GM12878 (cell line): ENCODE results near the gene CR2. TPM values are rescaled to one million over a fixed set of nuclear protein-coding genes. Genes with fewer than 3 reads are reported as not detected.

ENCODE experiments used
- ASH2L ChIP-seq: fragments of 300-600, 200-600 bp; sonication (generic); IDR thresholded peaks from 2 replicates; pipeline ENCODE4 v1.6.1; 2017; ENCODE audit warnings: low read depth, mild to moderate bottlenecking, borderline replicate concordance
- BCL3 ChIP-seq: IDR thresholded peaks from 2 replicates; pipeline ENCODE4 v1.6.1; 2011; ENCODE audit warnings: borderline replicate concordance, low read depth, mild to moderate bottlenecking, moderate library complexity, low read length; ENCODE audit not compliant: insufficient read depth, poor library complexity, severe bottlenecking
- CBFB ChIP-seq: IDR thresholded peaks from 2 replicates; pipeline ENCODE4 v1.6.1; 2016; ENCODE audit warnings: antibody characterized with exemption, low read depth
- CREM ChIP-seq: IDR thresholded peaks from 2 replicates; pipeline ENCODE4 v1.6.1; 2014; ENCODE audit warnings: antibody characterized with exemption, low read depth
- CTCF ChIP-seq, 3 experiments: IDR thresholded peaks in 2 of 3; conservative IDR thresholded peaks in 1 of 3; 2 replicates each; pipeline ENCODE4 v1.5.1; 2011; ENCODE audit warnings: low read depth in 3 of 3, low read length in 3 of 3, mild to moderate bottlenecking in 3 of 3, control low read depth in 2 of 3, moderate library complexity in 2 of 3, inconsistent platforms in 1 of 3, mixed read lengths in 1 of 3; ENCODE audit not compliant: control insufficient read depth in 2 of 3, insufficient read depth in 1 of 3; ENCODE audit errors: extremely low read depth in 1 of 3
- DPF2 ChIP-seq: fragments of 450-650 bp; IDR thresholded peaks from 2 replicates; pipeline ENCODE4 v1.6.1; 2017; ENCODE audit warnings: mild to moderate bottlenecking
- E2F8 ChIP-seq: fragments of 450-650 bp; IDR thresholded peaks from 2 replicates; pipeline ENCODE4 v1.6.1; 2018; ENCODE audit warnings: mild to moderate bottlenecking, low read depth, moderate library complexity; ENCODE audit not compliant: partially characterized antibody
- JUNB ChIP-seq: IDR thresholded peaks from 2 replicates; pipeline ENCODE4 v1.6.1; 2016; ENCODE audit warnings: antibody characterized with exemption, mild to moderate bottlenecking
- KLF5 ChIP-seq: fragments of 450-650 bp; IDR thresholded peaks from 2 replicates; pipeline ENCODE4 v1.6.1; 2014; ENCODE audit warnings: mild to moderate bottlenecking; ENCODE audit not compliant: partially characterized antibody
- NFIC ChIP-seq: IDR thresholded peaks from 2 replicates; pipeline ENCODE4 v1.6.1; 2012; ENCODE audit warnings: low read depth, mild to moderate bottlenecking, inconsistent platforms, low read length, moderate library complexity
- NFYA ChIP-seq: IDR thresholded peaks from 2 replicates; pipeline ENCODE4 v1.6.1; 2011; ENCODE audit warnings: low read depth, mild to moderate bottlenecking, low read length, improper control_type of control experiment, borderline replicate concordance
- RAD21 ChIP-seq: IDR thresholded peaks from 2 replicates; pipeline ENCODE4 v1.6.1; 2011; ENCODE audit warnings: mild to moderate bottlenecking, low read depth, low read length, moderate library complexity; ENCODE audit not compliant: insufficient read depth
- RELB ChIP-seq: fragments of 450-650 bp; IDR thresholded peaks from 2 replicates; pipeline ENCODE4 v1.6.1; 2017; ENCODE audit warnings: low read depth, mild to moderate bottlenecking, moderate library complexity
- SIX5 ChIP-seq: IDR thresholded peaks from 2 replicates; pipeline ENCODE4 v1.6.1; 2011; ENCODE audit warnings: mild to moderate bottlenecking, low read depth, low read length, moderate library complexity; ENCODE audit not compliant: severe bottlenecking
- SMAD5 ChIP-seq: IDR thresholded peaks from 2 replicates; pipeline ENCODE4 v1.6.1; 2016; ENCODE audit warnings: antibody characterized with exemption, low read depth
- TCF7 ChIP-seq: IDR thresholded peaks from 2 replicates; pipeline ENCODE4 v1.6.1; 2014; ENCODE audit warnings: antibody characterized with exemption, borderline replicate concordance
- USF1 ChIP-seq: IDR thresholded peaks from 2 replicates; pipeline ENCODE4 v1.6.1; 2011; ENCODE audit warnings: borderline replicate concordance, low read depth, mild to moderate bottlenecking, moderate library complexity, mixed read lengths, low read length; ENCODE audit not compliant: insufficient read depth; ENCODE audit errors: extremely low read length
- ZBED1 ChIP-seq: IDR thresholded peaks from 2 replicates; pipeline ENCODE4 v1.6.1; 2016; ENCODE audit warnings: borderline replicate concordance
- ZBTB33 ChIP-seq: fragments of 450-650 bp; IDR thresholded peaks from 2 replicates; pipeline ENCODE4 v1.6.1; 2017; ENCODE audit warnings: mild to moderate bottlenecking
- ZNF217 ChIP-seq: fragments of 450-650 bp; IDR thresholded peaks from 2 replicates; pipeline ENCODE4 v1.6.1; 2017; ENCODE audit warnings: antibody characterized with exemption, mild to moderate bottlenecking
- polyA plus RNA-seq, 11 experiments: library from polyadenylated mRNA; depleted of rRNA in 4 of 11; unstranded in 6 of 11; stranded (reverse) in 5 of 11; fragments of >200 nt; fragmentation: Nextera tagmentation in 4 of 11; fragmentation: Illumina TruSeq in 1 of 11; extraction: Ambion mirVana in 4 of 11; extraction: Trizol in 1 of 11; gene quantifications; 1 replicate in 1 of 11; 2 replicates in 10 of 11; pipeline versions ENCODE4 v1.2.1 to v1.2.3, GENCODE V29; 2011 to 2016; ENCODE audit warnings: inconsistent platforms in 2 of 11, missing spikeins in 2 of 11, low read depth in 1 of 11
- total RNA-seq, 4 experiments: library from RNA; depleted of rRNA in 3 of 4; stranded (reverse); fragments of >200 nt in 3 of 4; fragmentation: Illumina TruSeq in 1 of 4; extraction: Trizol in 1 of 4; gene quantifications; 2 replicates each; pipeline versions ENCODE4 v1.2.1 to v1.2.3, GENCODE V29; 2013 to 2021

CR2 gene
- total and polyA plus RNA-seq, 10 of the 15 experiments (the other 5 are each of a cell fraction or from before 2014, with no cell fraction given) = 2.2 to 72.8 (median 50.6) TPM

- no peak for TF ChIP-seq E2F8
- no peak for TF ChIP-seq ZBTB33
- TF ChIP-seq ZNF217 = no peak
- TF ChIP-seq DPF2 = no peak
- TF ChIP-seq ZBED1 = no peak
- TF ChIP-seq TCF7 = 0 out of 2 replicates have a peak, but pooled peaks have one; percentile 37
- no peak for TF ChIP-seq KLF5
- TF ChIP-seq USF1 = no peak
- TF ChIP-seq CBFB = no peak
- no peak for TF ChIP-seq SIX5
- no peak for TF ChIP-seq SMAD5
- TF ChIP-seq NFYA = no peak
- TF ChIP-seq JUNB = peak; percentile 65
- no peak for TF ChIP-seq RAD21
- TF ChIP-seq NFIC = peak; percentile 72; the same call in 1 of the 2 replicates
- no peak for TF ChIP-seq CTCF (IDR thresholded peaks at IDR 0.05 in 2 of 3, conservative IDR thresholded peaks at IDR 0.05 in 1 of 3; ENCODE audit: control insufficient read depth in 2 of 3, extremely low read depth in 1 of 3, insufficient read depth in 1 of 3, low read depth in 3 of 3, low read length in 3 of 3)
- no peak for TF ChIP-seq BCL3
- no peak for TF ChIP-seq RELB
- TF ChIP-seq ASH2L = no peak
- no peak for TF ChIP-seq CREM
These were observed 35.8 kb upstream of the CR2 start (continued) for GRCh38 chr1:207418351-207418750.
